Skeletal muscle tissue (tissue), 4 donors: Measurements from ENCODE around the gene CYP2A7. TPM values are rescaled to one million over a fixed set of nuclear protein-coding genes. Genes with fewer than 3 reads are reported as not detected.
"Not testable (repeated sequence)": the region's sequence is repeated elsewhere in the genome, so short reads cannot be mapped to it uniquely, and the experiment has no call there.

Experiments
- H3K27ac ChIP-seq: one replicate; pipeline ENCODE4 v1.7.0; 2013; ENCODE audit warnings: mild to moderate bottlenecking, low read depth, low read length, inconsistent platforms
- H3K27me3 ChIP-seq, 3 donors: one replicate each; pipeline ENCODE4 v1.7.0; 2013; ENCODE audit warnings: low read length in 3 of 3; ENCODE audit not compliant: control insufficient read depth in 3 of 3, insufficient read depth in 3 of 3
- H3K36me3 ChIP-seq, 3 donors: one replicate each; pipeline ENCODE4 v1.7.0; 2013; ENCODE audit warnings: low read length in 3 of 3; ENCODE audit not compliant: control insufficient read depth in 3 of 3, insufficient read depth in 3 of 3
- H3K4me1 ChIP-seq, 3 donors: one replicate each; pipeline ENCODE4 v1.7.0; 2013; ENCODE audit warnings: low read length in 3 of 3, mild to moderate bottlenecking in 3 of 3; ENCODE audit not compliant: control insufficient read depth in 3 of 3, insufficient read depth in 3 of 3
- H3K4me3 ChIP-seq, 3 donors: one replicate each; pipeline ENCODE4 v1.7.0; 2013; ENCODE audit warnings: low read length in 3 of 3
- H3K9ac ChIP-seq, 3 donors: one replicate each; pipeline ENCODE4 v1.7.0; 2013; ENCODE audit warnings: low read length in 3 of 3, mild to moderate bottlenecking in 3 of 3, moderate library complexity in 2 of 3, low read depth in 1 of 3
- H3K9me3 ChIP-seq, 3 donors: one replicate each; pipeline ENCODE4 v1.7.0; 2013; ENCODE audit warnings: low read length in 3 of 3; ENCODE audit not compliant: control insufficient read depth in 3 of 3
- total RNA-seq: library from RNA; depleted of rRNA; stranded (reverse); fragments of >200 nt; gene quantifications from one replicate; pipeline ENCODE4 v1.2.3, GENCODE V29; 2014
- donor health status: Osteomylitis.

The CYP2A7 gene
- total RNA-seq, 1 donor from 2014 or later: not detected

DNA sequence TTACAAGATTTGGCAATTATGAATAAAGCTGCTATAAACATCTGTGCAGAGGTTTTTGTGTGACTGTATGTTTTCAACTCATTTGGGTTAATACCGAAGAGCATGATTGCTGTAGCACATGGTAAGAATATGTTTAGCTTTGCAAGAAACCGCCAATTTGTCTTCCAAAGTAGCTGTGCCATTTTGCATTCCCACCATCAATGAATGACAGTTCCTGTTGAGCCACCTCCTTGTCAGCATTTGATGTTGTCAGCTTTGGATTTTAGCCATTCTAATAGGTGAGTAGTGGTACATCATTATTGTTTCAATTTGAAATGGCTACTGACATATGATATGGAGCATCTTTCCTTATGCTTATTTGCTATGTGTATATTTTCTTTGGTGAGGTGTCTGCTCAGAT is 8.2 kb downstream of the CYP2A7 start:
- not testable (repeated sequence) for H3K4me1 ChIP-seq, H3K9ac ChIP-seq, H3K9me3 ChIP-seq, H3K27ac ChIP-seq, H3K4me3 ChIP-seq, H3K36me3 ChIP-seq, H3K27me3 ChIP-seq

DNA sequence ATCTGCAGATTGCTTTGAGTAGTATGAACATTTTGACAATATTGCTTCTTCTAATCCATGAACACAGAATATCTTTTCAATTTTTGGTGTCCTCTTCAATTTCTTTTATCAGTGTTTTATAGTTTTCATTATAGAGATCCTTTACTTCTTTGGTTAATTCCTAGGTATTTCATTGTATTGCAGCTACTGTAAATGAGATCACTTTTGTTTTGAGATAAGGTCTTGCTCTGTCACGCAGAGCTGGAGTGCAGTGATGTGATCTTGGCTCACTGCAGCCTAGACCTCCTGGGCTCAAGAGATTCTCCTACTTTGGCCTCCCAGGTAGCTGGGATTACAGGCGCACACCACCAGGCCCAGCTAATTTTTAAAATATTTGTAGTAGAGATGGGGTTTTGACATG is 9.8 kb downstream of the CYP2A7 start:
- Histone ChIP-seq H3K27ac (no peak overlapping the region), H3K36me3 (no peaks in the 10 kb centered on the region), H3K9ac (no peak overlapping the region), H3K27me3 (peaks cover 0 to 3% (median 0%) of the 10 kb centered on the region in 3 donors), H3K4me1 (no peaks in the 10 kb centered on the region), H3K4me3 (no peak overlapping the region), H3K9me3 (no peaks in the 10 kb centered on the region)

DNA sequence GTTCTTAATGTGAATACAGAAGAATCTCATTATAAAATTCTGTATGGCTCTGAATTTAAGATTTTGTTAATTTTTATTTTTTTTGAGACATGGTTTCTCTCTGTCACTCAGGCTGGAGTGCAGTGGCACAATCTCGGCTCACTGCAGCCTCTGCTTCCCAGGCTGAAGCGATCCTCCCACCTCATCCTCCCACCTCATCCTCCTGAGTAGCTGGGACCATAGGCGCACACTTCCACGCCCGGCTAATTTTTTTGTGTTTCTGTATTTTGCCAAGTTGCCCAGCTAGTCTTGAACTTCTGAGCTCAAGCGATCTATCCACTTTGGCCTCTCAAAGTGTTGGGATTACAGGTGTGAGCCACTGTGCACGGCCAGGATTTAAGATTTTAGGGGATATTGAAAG is 14.3 kb downstream of the CYP2A7 start:
- Histone ChIP-seq H3K27me3 (no peaks in the 10 kb centered on the region), H3K36me3 (no peaks in the 10 kb centered on the region), H3K4me1 (no peaks in the 10 kb centered on the region), H3K9ac (no peak overlapping the region), H3K27ac (no peak overlapping the region), H3K4me3 (no peak overlapping the region), H3K9me3 (no peaks in the 10 kb centered on the region)

DNA sequence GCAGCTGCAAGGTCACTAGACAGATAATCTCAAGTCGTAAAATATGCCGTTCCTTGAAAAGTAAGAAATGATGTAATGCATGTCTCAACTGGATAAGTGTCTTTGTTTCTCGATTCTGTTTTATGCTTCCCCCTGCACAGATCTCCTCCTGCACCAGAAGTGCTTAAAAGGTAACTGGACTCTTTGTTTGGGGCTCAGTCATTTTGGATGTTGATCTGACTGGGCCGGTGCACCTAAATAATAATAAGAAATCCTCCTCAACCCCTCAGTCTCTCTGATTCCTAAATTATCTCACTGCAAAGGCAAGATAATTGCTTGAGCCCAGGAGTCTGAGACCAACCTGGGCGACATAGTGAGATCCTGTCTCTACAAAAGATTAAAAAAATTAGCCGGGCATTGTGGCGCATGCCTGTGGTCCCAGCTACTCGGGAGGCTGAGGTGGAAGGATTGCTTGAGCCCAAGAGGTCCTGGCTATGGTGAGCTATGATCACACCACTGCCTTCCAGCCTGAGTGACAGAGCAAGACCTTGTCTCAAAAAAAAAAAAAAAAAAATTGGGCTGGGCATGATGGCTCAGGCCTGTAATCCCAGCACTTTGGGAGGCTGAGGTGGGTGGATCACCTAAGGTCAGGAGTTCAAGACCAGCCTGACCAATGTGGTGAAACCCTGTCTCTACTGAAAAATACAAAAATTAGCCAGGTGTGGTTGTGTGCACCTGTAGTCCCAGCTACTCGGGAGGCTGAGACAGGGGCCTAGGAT is 17.1 kb downstream of the CYP2A7 start:
- H3K9ac ChIP-seq, H3K9me3 ChIP-seq, H3K4me3 ChIP-seq, H3K27me3 ChIP-seq, H3K36me3 ChIP-seq, H3K27ac ChIP-seq, H3K4me1 ChIP-seq: not testable (repeated sequence)

DNA sequence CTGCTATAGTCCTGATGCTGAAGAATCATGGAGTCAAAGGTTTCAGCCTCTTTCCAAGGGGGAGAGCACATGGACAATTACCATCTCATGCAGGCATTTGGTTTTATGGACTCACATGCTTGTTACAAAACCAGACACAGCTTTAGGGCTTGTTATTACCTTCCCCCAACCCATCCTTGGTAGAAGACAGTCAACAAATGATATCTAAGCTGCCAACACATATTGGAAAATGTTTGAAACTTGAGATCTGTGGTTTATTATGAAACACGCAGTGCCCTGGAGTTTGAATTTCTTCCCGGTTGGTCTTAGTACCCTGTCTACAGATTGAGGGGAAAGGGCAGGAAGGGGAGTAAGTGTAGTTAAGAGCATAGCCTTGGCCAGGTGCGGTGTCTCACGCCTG is 19.2 kb downstream of the CYP2A7 start:
- H3K27me3 ChIP-seq: no peaks in the 10 kb centered on the region
- H3K4me3 ChIP-seq: no peak overlapping the region
- H3K36me3 ChIP-seq: no peaks in the 10 kb centered on the region
- no peak overlapping the region for H3K27ac ChIP-seq
- H3K4me1 ChIP-seq: no peaks in the 10 kb centered on the region
- H3K9ac ChIP-seq: no peak overlapping the region
- H3K9me3 ChIP-seq: no peaks in the 10 kb centered on the region

DNA sequence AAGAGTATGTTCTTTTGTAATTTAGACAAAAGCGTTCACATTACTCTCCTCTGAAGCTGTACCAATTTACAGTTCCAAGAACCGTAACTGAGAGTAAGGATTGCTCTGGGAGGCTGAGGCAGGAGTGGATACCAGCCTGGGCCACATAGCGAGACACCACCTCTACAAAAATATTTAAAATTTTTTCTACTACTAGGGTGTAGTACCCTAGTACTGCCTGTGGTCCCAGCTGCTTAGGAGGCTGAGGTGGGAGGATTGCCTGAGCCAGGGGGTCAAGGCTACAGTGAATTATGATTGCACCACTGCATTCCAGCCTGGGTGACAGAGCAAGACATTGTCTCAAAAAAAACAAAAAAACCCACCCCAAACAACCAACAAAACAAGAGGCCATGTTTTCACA is 19.7 kb downstream of the CYP2A7 start:
- Histone ChIP-seq H3K4me3 (no peak overlapping the region), H3K36me3 (no peaks in the 10 kb centered on the region), H3K9me3 (no peaks in the 10 kb centered on the region), H3K27me3 (no peaks in the 10 kb centered on the region), H3K4me1 (no peaks in the 10 kb centered on the region), H3K27ac (no peak overlapping the region), H3K9ac (no peak overlapping the region)

DNA sequence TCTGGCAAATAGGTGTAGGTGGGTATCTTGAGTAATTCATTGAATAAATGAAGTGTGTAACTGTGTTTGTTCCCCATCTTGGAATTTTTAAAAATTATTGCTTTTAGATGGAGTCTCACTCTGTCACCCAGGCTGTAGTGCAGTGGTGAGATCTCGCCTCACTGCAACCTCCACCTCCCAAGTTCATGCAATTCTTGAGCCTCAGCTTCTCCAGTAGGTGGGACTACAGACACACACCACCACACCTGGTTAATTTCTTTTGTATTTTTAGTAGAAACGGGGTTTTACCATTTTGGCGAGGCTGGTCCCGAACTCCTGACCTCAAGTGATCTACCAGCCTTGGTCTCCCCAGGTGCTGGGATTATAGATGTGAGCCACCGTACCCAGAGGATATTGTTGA is 23.9 kb downstream of the CYP2A7 start:
- no peaks in the 10 kb centered on the region for H3K36me3 ChIP-seq
- no peaks in the 10 kb centered on the region for H3K4me1 ChIP-seq
- H3K27me3 ChIP-seq: no peaks in the 10 kb centered on the region
- H3K27ac ChIP-seq: no peak overlapping the region
- no peak overlapping the region for H3K4me3 ChIP-seq
- no peaks in the 10 kb centered on the region for H3K9me3 ChIP-seq
- no peak overlapping the region for H3K9ac ChIP-seq

DNA sequence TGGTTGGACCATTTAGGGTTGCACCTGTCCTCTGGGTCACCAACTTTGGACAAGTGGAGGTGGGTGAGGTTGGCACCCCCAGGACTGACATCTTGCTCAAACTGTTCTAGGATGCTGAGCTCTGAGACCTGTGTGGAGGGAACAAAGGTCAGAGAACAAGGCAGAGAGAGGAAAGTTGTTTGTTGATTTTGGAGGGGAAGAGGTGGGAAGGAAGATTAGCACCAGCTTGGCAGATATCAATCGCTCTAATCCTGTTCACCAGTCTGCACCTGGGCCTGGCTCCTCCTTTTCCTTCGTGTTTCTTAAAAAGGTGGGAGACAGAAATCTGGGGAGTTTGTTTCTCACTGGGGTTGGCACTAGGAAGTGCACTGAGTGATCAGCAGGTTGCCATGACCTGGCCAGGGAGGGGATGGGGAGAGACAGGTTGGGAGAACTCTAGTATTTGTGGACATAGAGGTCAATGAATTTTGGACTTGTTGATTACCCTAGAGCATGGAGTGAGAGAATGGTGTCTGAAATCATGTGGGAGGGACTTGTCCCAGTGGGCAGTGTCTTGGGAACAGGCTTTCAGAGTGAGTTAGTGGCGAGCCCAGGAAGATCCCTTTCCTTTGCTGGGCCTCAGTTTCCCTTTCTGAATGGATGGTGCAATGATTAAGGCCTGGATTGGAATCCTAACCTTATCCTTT is 29.4 kb downstream of the CYP2A7 start:
- H3K27ac ChIP-seq, H3K9ac ChIP-seq, H3K4me3 ChIP-seq, H3K9me3 ChIP-seq, H3K4me1 ChIP-seq, H3K36me3 ChIP-seq: not testable (repeated sequence)
- peaks cover 0 to 11% (median 2%) of the 10 kb centered on the region in 3 donors for H3K27me3 ChIP-seq

DNA sequence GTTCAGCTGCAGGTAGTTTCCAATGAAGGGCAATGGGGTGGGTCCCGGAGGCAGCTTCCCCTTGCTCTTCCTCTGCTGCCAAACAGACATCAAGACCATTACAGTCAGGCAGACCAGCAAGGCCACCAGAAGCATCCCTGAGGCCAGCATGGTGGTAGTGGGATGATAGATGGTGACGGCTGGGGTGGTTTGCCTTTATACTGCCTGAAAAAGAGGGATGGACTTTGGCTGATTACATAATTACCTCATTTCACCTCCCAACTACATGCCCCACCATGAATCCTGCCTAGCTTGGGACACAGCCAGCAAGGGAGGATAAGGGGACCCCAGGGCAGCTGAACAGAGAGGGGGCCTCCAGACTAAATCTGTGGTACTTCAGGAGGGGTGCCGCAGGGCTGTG is 31.8 kb downstream of the CYP2A7 start, which contains the start of gene CYP2A6:
Gene CYP2A6 (minus strand): TSS at position 171 of the 400 bp plus-strand sequence. CDS start 21 bp downstream, at position 150.
- H3K27me3 ChIP-seq: peaks cover 2 to 13% (median 5%) of the 10 kb centered on the region in 3 donors
- not testable (repeated sequence) for H3K4me3 ChIP-seq, H3K9me3 ChIP-seq, H3K4me1 ChIP-seq, H3K36me3 ChIP-seq, H3K9ac ChIP-seq, H3K27ac ChIP-seq

DNA sequence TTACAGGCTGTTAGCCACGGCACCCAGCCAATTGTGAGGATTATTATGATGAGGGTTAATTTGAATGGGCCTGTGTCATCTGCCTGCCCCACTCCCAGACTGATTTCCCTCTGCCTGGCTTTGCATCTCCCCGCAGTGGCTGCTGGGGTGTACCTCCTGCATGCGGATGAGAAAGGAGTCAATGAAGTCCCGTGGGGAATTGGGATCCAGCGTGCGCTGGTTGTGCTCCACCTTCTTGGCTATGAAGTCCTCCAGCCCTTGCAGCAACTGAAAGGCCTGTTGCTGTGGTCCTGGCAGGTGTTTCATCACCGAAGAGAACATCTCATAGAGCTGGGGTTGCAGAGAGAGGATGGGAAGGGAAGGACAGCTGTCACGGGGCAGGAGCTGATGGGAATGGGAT is 35.3 kb downstream of the CYP2A7 start:
- H3K27me3 ChIP-seq: peaks cover 2 to 24% (median 5%) of the 10 kb centered on the region in 3 donors
- H3K27ac ChIP-seq, H3K9ac ChIP-seq, H3K9me3 ChIP-seq, H3K4me3 ChIP-seq, H3K4me1 ChIP-seq, H3K36me3 ChIP-seq: not testable (repeated sequence)
